Ishikawa (cell line): ENCODE data around the gene FETUB.

Experiments used
- CEBPB ChIP-seq: IDR thresholded peaks from 2 replicates; pipeline ENCODE4 v1.6.1; 2012
- EGR1 ChIP-seq: IDR thresholded peaks from 2 replicates; pipeline ENCODE4 v1.6.1; 2012
- EP300 ChIP-seq: IDR thresholded peaks from 2 replicates; pipeline ENCODE4 v1.6.1; 2012; ENCODE audit warnings: borderline replicate concordance
- FOXM1 ChIP-seq: IDR thresholded peaks from 2 replicates; pipeline ENCODE4 v1.6.1; 2012; ENCODE audit warnings: low read depth, borderline replicate concordance
- RAD21 ChIP-seq: IDR thresholded peaks from 2 replicates; pipeline ENCODE4 v1.6.1; 2012; ENCODE audit warnings: low read depth
- TAF1 ChIP-seq: IDR thresholded peaks from 2 replicates; pipeline ENCODE4 v1.6.1; 2012; ENCODE audit warnings: low read depth, mild to moderate bottlenecking
- YY1 ChIP-seq: IDR thresholded peaks from 2 replicates; pipeline ENCODE4 v1.6.1; 2012; ENCODE audit warnings: low read depth
- ZBTB7A ChIP-seq: IDR thresholded peaks from 2 replicates; pipeline ENCODE4 v1.6.1; 2012; ENCODE audit warnings: low read depth
- TF ChIP-seq, protein P1 (sequence below): IDR thresholded peaks from 2 replicates; pipeline ENCODE4 v1.6.1; 2012; ENCODE audit warnings: low read depth, mild to moderate bottlenecking
- TF ChIP-seq, protein P2 (sequence below): IDR thresholded peaks from 2 replicates; pipeline ENCODE4 v1.6.1; 2012
- TF ChIP-seq, protein P3 (sequence below): IDR thresholded peaks from 2 replicates; pipeline ENCODE4 v1.6.1; 2012

DNA sequence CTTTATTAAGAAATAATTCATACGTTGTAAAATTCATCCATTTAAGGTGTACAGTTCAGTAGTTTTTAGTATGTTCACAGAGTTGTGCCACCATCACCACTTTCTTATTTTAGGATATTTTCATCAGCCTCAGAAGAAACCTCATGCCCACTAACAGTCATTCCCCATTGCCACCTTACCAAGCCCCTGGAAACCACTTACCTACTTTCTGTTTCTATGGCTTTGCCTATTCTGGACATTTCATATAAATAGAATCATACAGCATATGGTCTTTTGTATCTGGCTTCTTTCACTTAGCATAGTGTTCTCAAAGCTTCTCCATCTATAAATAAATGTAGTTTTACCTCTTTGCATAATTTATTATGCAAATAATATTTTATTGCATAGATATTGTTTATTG lies 6.6 kb downstream of the FETUB start:
- no peak for TF ChIP-seq EGR1
- no peak for TF ChIP-seq EP300
- TF ChIP-seq RAD21 = no peak
- TF ChIP-seq, protein P1, sequence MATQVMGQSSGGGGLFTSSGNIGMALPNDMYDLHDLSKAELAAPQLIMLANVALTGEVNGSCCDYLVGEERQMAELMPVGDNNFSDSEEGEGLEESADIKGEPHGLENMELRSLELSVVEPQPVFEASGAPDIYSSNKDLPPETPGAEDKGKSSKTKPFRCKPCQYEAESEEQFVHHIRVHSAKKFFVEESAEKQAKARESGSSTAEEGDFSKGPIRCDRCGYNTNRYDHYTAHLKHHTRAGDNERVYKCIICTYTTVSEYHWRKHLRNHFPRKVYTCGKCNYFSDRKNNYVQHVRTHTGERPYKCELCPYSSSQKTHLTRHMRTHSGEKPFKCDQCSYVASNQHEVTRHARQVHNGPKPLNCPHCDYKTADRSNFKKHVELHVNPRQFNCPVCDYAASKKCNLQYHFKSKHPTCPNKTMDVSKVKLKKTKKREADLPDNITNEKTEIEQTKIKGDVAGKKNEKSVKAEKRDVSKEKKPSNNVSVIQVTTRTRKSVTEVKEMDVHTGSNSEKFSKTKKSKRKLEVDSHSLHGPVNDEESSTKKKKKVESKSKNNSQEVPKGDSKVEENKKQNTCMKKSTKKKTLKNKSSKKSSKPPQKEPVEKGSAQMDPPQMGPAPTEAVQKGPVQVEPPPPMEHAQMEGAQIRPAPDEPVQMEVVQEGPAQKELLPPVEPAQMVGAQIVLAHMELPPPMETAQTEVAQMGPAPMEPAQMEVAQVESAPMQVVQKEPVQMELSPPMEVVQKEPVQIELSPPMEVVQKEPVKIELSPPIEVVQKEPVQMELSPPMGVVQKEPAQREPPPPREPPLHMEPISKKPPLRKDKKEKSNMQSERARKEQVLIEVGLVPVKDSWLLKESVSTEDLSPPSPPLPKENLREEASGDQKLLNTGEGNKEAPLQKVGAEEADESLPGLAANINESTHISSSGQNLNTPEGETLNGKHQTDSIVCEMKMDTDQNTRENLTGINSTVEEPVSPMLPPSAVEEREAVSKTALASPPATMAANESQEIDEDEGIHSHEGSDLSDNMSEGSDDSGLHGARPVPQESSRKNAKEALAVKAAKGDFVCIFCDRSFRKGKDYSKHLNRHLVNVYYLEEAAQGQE = no peak
- no peak for TF ChIP-seq CEBPB
- no peak for TF ChIP-seq YY1
- TF ChIP-seq, protein P2, sequence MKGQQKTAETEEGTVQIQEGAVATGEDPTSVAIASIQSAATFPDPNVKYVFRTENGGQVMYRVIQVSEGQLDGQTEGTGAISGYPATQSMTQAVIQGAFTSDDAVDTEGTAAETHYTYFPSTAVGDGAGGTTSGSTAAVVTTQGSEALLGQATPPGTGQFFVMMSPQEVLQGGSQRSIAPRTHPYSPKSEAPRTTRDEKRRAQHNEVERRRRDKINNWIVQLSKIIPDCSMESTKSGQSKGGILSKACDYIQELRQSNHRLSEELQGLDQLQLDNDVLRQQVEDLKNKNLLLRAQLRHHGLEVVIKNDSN = no peak
- TF ChIP-seq TAF1 = no peak
- no peak for TF ChIP-seq FOXM1
- TF ChIP-seq, protein P3, sequence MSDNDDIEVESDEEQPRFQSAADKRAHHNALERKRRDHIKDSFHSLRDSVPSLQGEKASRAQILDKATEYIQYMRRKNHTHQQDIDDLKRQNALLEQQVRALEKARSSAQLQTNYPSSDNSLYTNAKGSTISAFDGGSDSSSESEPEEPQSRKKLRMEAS = no peak
- TF ChIP-seq ZBTB7A = no peak
